Measurements from ENCODE around the gene SPATA16.

The SPATA16 gene

GRCh38 chr3:173013219-173013832, 127.7 kb downstream of the SPATA16 start:
- TF ChIP-seq CTCF (IDR thresholded peaks at IDR 0.05; ENCODE audit: insufficient read depth, low read length, missing control alignments) = no peak
- no peak for DNase-seq (ENCODE audit: low read depth, low spot score)
- H3K4me3 ChIP-seq (ENCODE audit: low read depth, low read length) = no peak overlapping the region
- ChIA-PET POLR2A (no interaction called here), CTCF (no interaction called here)

GRCh38 chr3:173009410-173009809, 131.6 kb downstream of the SPATA16 start:
- DNase-seq (ENCODE audit: low read depth, low spot score) = no peak
- no peak overlapping the region for H3K4me3 ChIP-seq (ENCODE audit: low read depth, low read length)
- no peak for TF ChIP-seq CTCF (IDR thresholded peaks at IDR 0.05; ENCODE audit: insufficient read depth, low read length, missing control alignments)
- CTCF ChIA-PET = no interaction called here
- POLR2A ChIA-PET = no interaction called here

- no peak for DNase-seq (ENCODE audit: low read depth, low spot score)
- ChIA-PET POLR2A (no interaction called here), CTCF (no interaction called here)
- no peak overlapping the region for H3K4me3 ChIP-seq (ENCODE audit: low read depth, low read length)
- no peak for TF ChIP-seq CTCF (IDR thresholded peaks at IDR 0.05; ENCODE audit: insufficient read depth, low read length, missing control alignments)
These were observed 132.1 kb downstream of the SPATA16 start for GRCh38 chr3:173008978-173009377.

- ChIA-PET POLR2A (no interaction called here), CTCF (no interaction called here)
- no peak overlapping the region for H3K4me3 ChIP-seq (ENCODE audit: low read depth, low read length)
- no peak for DNase-seq (ENCODE audit: low read depth, low spot score)
- no peak for TF ChIP-seq CTCF (IDR thresholded peaks at IDR 0.05; ENCODE audit: insufficient read depth, low read length, missing control alignments)
These were observed 133.8 kb downstream of the SPATA16 start for GRCh38 chr3:173007079-173007723.

- no peak overlapping the region for H3K4me3 ChIP-seq (ENCODE audit: low read depth, low read length)
- no peak for TF ChIP-seq CTCF (IDR thresholded peaks at IDR 0.05; ENCODE audit: insufficient read depth, low read length, missing control alignments)
- POLR2A ChIA-PET = no interaction called here
- CTCF ChIA-PET = no interaction called here
- no peak for DNase-seq (ENCODE audit: low read depth, low spot score)
These were observed 135.0 kb downstream of the SPATA16 start for GRCh38 chr3:173006006-173006405.

- DNase-seq (ENCODE audit: low read depth, low spot score) = no peak
- TF ChIP-seq CTCF (IDR thresholded peaks at IDR 0.05; ENCODE audit: insufficient read depth, low read length, missing control alignments) = no peak
- ChIA-PET CTCF (no interaction called here), POLR2A (no interaction called here)
- no peak overlapping the region for H3K4me3 ChIP-seq (ENCODE audit: low read depth, low read length)
These were observed 136.4 kb downstream of the SPATA16 start for GRCh38 chr3:173004681-173005080.
